ENCODE data around the gene IGLL1. TPM values are rescaled to one million over a fixed set of nuclear protein-coding genes. Genes with fewer than 3 reads are reported as not detected.

IGLL1 gene
- total and polyA plus RNA-seq, 10 donors, result 0.26 TPM; not detected in 9

- H3K4me3 ChIP-seq, result no peak overlapping the region
- no peaks in the 10 kb centered on the region for H3K9me3 ChIP-seq
- no peaks in the 10 kb centered on the region for H3K4me1 ChIP-seq
- peaks cover 0 to 51% (median 0%) of the 10 kb centered on the region in 7 donors for H3K27me3 ChIP-seq (replicated peaks in 1 of 7)
- 34 to 57% (median 35%) methylated on average over 8 of the region's 8 CpGs for WGBS, 5 donors
- DNase-seq, result no peak
- intact Hi-C loops (cut with DNase I; ENCODE audit: low total_unique reads), result no loop called here
- H3K36me3 ChIP-seq, result no peaks in the 10 kb centered on the region
- TF ChIP-seq POLR2A (IDR thresholded peaks at IDR 0.05) (no peak), CTCF (IDR thresholded peaks at IDR 0.05 in 8 of 11, conservative IDR thresholded peaks at IDR 0.05 in 3 of 11) (no peak), POLR2AphosphoS5 (IDR thresholded peaks at IDR 0.05) (no peak)
- H3K27ac ChIP-seq, result no peak overlapping the region
Observed at GRCh38 chr22:23581260-23581650, 1.2 kb upstream of the IGLL1 start.

- Histone ChIP-seq H3K4me1 (no peaks in the 10 kb centered on the region), H3K36me3 (no peaks in the 10 kb centered on the region), H3K27me3 (replicated peaks in 1 of 7) (peaks cover 0 to 53% (median 0%) of the 10 kb centered on the region in 7 donors), H3K4me3 (no peak overlapping the region), H3K27ac (no peak overlapping the region), H3K9me3 (no peaks in the 10 kb centered on the region)
- no peak for TF ChIP-seq CTCF (IDR thresholded peaks at IDR 0.05 in 8 of 11, conservative IDR thresholded peaks at IDR 0.05 in 3 of 11)
- no peak for TF ChIP-seq POLR2A (IDR thresholded peaks at IDR 0.05)
- TF ChIP-seq POLR2AphosphoS5 (IDR thresholded peaks at IDR 0.05), result no peak
- intact Hi-C loops (cut with DNase I; ENCODE audit: low total_unique reads), result no loop called here
- no peak for DNase-seq
- 26 to 42% (median 35%) methylated on average over 7 to 11 of the region's 11 CpGs for WGBS, 5 donors
Observed at GRCh38 chr22:23580576-23581259, 628 bp upstream of the IGLL1 start.

GRCh38 chr22:23579280-23579679 is 810 bp downstream of the IGLL1 start:
- 38 to 68% (median 57%) methylated on average over 5 of the region's 5 CpGs for WGBS, 5 donors
- H3K4me1 ChIP-seq, result no peaks in the 10 kb centered on the region
- H3K36me3 ChIP-seq, result no peaks in the 10 kb centered on the region
- H3K27me3 ChIP-seq (replicated peaks in 1 of 7), result peaks cover 0 to 52% (median 0%) of the 10 kb centered on the region in 7 donors
- no peak for DNase-seq
- intact Hi-C loops (cut with DNase I; ENCODE audit: low total_unique reads), result no loop called here
- no peaks in the 10 kb centered on the region for H3K9me3 ChIP-seq
- no peak overlapping the region for H3K27ac ChIP-seq
- H3K4me3 ChIP-seq, result no peak overlapping the region
- TF ChIP-seq POLR2A (IDR thresholded peaks at IDR 0.05), result no peak
- TF ChIP-seq POLR2AphosphoS5 (IDR thresholded peaks at IDR 0.05), result no peak
- TF ChIP-seq CTCF (IDR thresholded peaks at IDR 0.05 in 8 of 11, conservative IDR thresholded peaks at IDR 0.05 in 3 of 11), result no peak

GRCh38 chr22:23578306-23578705 is 1.8 kb downstream of the IGLL1 start:
- Histone ChIP-seq H3K27ac (no peak overlapping the region), H3K27me3 (replicated peaks in 1 of 7) (peaks cover 0 to 42% (median 0%) of the 10 kb centered on the region in 7 donors), H3K4me1 (no peaks in the 10 kb centered on the region), H3K36me3 (no peaks in the 10 kb centered on the region), H3K4me3 (no peak overlapping the region), H3K9me3 (no peaks in the 10 kb centered on the region)
- intact Hi-C loops (cut with DNase I; ENCODE audit: low total_unique reads), result no loop called here
- 34 to 78% (median 38%) methylated on average over 8 to 11 of the region's 11 CpGs for WGBS, 5 donors
- TF ChIP-seq CTCF (IDR thresholded peaks at IDR 0.05 in 8 of 11, conservative IDR thresholded peaks at IDR 0.05 in 3 of 11) (no peak), POLR2A (IDR thresholded peaks at IDR 0.05) (no peak), POLR2AphosphoS5 (IDR thresholded peaks at IDR 0.05) (no peak)
- no peak for DNase-seq

Measured in spleen (tissue), 11 donors.